ENCODE measurements around the gene RAB5B.

- TF ChIP-seq CTCF (conservative IDR thresholded peaks at IDR 0.05; ENCODE audit: low read length) (no peak), EZH2phosphoT487 (IDR thresholded peaks at IDR 0.05; ENCODE audit: borderline replicate concordance, low read depth, low read length) (no peak)
These were observed 40.6 kb upstream of the RAB5B start for GRCh38 chr12:55933169-55933798.

Data from OCI-LY7 (cell line).